Kidney (tissue), 14 donors: ENCODE results near the gene FBLN2. TPM values are rescaled to one million over a fixed set of nuclear protein-coding genes. Genes with fewer than 3 reads are reported as not detected.

ENCODE experiments used
- DNase-seq, 5 donors: peaks; one replicate each; pipeline ENCODE4 v3.0.0-alpha.2; 2013 to 2020
- FAIRE-seq: peaks from 2 replicates; lab custom pipeline; 2012; peaks lifted over from hg19 to GRCh38; lab: Jason Lieb, UNC
- H3K27ac ChIP-seq, 2 donors: one replicate each; pipeline ENCODE4 v1.7.0; 2013; ENCODE audit warnings: low read depth in 2 of 2, low read length in 2 of 2, inconsistent platforms in 1 of 2
- H3K27me3 ChIP-seq: one replicate; pipeline ENCODE4 v1.7.1; 2013; ENCODE audit warnings: low read length, inconsistent platforms; ENCODE audit not compliant: control insufficient read depth, insufficient read depth
- H3K36me3 ChIP-seq, 3 donors: one replicate each; pipeline versions ENCODE4 v1.7.0 to v1.7.1; 2013; ENCODE audit warnings: low read length in 3 of 3, control low read depth in 1 of 3, inconsistent platforms in 1 of 3; ENCODE audit not compliant: insufficient read depth in 3 of 3, control insufficient read depth in 2 of 3
- H3K4me1 ChIP-seq, 3 donors: one replicate each; pipeline versions ENCODE4 v1.7.0 to v1.7.1; 2013; ENCODE audit warnings: low read length in 3 of 3, inconsistent platforms in 1 of 3, low read depth in 1 of 3; ENCODE audit not compliant: control insufficient read depth in 2 of 3, insufficient read depth in 2 of 3
- H3K4me3 ChIP-seq, 3 donors: one replicate each; pipeline versions ENCODE4 v1.7.0 to v1.8.1; 2013; ENCODE audit warnings: low read length in 3 of 3, control low read depth in 1 of 3, inconsistent platforms in 1 of 3
- H3K9ac ChIP-seq, 3 donors: one replicate each; pipeline versions ENCODE4 v1.7.0 to v1.7.1; 2013; ENCODE audit warnings: low read length in 3 of 3, control low read depth in 1 of 3, inconsistent platforms in 1 of 3
- H3K9me3 ChIP-seq, 3 donors: one replicate each; pipeline versions ENCODE4 v1.7.0 to v1.7.1; 2013; ENCODE audit warnings: low read length in 3 of 3, control low read depth in 1 of 3, inconsistent platforms in 1 of 3; ENCODE audit not compliant: control insufficient read depth in 2 of 3, insufficient read depth in 1 of 3
- intact Hi-C: fragments of 100-400 bp; cut with DNase I; formaldehyde crosslinking; loops from one replicate; pipeline ENCODE4 v1.11.1; 2022
- polyA plus RNA-seq: library from polyadenylated mRNA; stranded (reverse); fragments of 350-450 nt; fragmentation: Illumina TruSeq; extraction: RNeasy Lipid Tissue Mini Kit (QIAGEN cat#74804); gene quantifications from one replicate; pipeline ENCODE4 v1.2.3, GENCODE V29; 2014; ENCODE audit warnings: low read depth, low replicate concordance; ENCODE audit not compliant: insufficient read depth
- total RNA-seq: library from RNA; stranded (reverse); fragmentation: NEBNext Ultra II Directional; extraction: Animal tissue kit (Norgen Biotek cat#: 25700); gene quantifications from one replicate; pipeline ENCODE4 v1.2.1, GENCODE V29; 2021
- TF ChIP-seq, protein P1 (sequence below): IDR thresholded peaks from 3 replicates; pipeline ENCODE4 v1.5.1; 2012; ENCODE audit warnings: mild to moderate bottlenecking, moderate library complexity, borderline replicate concordance; ENCODE audit not compliant: insufficient read depth; ENCODE audit errors: extremely low read depth
- donor health status: control.
- donor health status: control.
- donor health status: control.
- donor health status: control.
- donor health status: control.
- donor health status: DM: yes; HTN: yes; CAD: no.
- donor health status: Normal renal cell carcinoma (clear cell type).

The FBLN2 gene
- total and polyA plus RNA-seq, 2 donors from 2014 or later = 3.2 to 43.4 TPM

DNA sequence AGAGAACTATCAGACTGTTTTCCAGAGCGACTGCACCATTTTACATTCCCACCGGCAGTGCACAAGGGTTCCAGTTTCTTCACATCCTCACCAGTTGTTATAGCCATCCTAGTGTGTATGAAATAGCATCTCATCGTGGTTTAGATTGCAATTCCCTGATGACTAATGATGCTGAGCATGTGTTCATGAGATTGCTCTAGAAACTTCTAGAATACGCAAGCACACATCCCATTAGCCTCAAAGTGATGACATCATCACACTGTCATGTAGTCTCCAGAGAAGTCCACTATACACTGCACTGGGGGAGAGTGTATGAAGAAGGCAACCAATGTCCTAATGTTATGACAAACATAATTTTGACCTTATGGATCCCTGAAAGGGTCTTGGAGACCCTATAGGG, 30.1 kb downstream of the FBLN2 start:
- no peaks in the 10 kb centered on the region for H3K4me1 ChIP-seq
- intact Hi-C loops = no loop called here
- FAIRE-seq = no peak

DNA sequence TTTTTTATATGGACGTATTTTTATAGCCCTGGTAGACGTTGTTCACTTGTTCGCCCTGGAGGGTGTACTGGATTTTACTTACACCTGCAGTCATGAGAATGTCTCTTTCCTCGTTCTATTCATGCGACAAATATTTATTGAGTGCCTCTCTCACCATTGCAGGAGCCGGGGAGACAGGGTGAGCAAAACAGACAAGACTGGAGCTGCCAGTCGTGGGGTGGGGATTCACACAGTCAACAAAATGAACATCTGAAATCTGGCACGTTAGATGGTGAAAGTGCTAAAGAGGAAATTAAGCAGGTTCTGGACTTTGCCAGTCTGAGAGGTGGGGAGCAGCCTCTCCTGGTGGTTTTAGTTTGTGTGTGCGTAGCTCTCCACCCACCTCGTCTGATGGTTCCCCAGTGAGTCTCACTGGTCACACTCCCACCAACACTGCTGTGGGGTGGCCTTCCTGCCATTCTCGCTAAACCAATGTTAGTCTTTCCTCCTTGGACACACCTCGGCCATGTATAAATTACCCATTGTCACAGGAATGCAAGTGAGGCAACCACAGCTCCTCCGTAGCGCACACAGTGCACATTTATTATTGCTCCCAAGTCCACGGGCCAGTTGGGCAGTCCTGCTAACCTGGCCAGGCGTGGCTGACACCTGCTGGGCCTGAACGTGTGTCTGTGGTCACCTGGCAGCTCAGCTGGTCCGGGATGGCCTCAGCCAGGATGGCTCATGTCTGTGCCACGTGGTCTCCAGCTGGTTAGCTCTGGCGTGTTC, 31.5 kb downstream of the FBLN2 start:
- FAIRE-seq = no peak
- Histone ChIP-seq H3K9me3 (no peaks in the 10 kb centered on the region), H3K4me3 (no peak overlapping the region), H3K36me3 (no peaks in the 10 kb centered on the region), H3K9ac (no peak overlapping the region), H3K27me3 (no peaks in the 10 kb centered on the region), H3K27ac (no peak overlapping the region), H3K4me1 (no peaks in the 10 kb centered on the region)
- intact Hi-C loops = no loop called here
- TF ChIP-seq, protein P1, sequence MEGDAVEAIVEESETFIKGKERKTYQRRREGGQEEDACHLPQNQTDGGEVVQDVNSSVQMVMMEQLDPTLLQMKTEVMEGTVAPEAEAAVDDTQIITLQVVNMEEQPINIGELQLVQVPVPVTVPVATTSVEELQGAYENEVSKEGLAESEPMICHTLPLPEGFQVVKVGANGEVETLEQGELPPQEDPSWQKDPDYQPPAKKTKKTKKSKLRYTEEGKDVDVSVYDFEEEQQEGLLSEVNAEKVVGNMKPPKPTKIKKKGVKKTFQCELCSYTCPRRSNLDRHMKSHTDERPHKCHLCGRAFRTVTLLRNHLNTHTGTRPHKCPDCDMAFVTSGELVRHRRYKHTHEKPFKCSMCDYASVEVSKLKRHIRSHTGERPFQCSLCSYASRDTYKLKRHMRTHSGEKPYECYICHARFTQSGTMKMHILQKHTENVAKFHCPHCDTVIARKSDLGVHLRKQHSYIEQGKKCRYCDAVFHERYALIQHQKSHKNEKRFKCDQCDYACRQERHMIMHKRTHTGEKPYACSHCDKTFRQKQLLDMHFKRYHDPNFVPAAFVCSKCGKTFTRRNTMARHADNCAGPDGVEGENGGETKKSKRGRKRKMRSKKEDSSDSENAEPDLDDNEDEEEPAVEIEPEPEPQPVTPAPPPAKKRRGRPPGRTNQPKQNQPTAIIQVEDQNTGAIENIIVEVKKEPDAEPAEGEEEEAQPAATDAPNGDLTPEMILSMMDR = no peak
- peak in 1 of 5 donors; percentile 73 for DNase-seq

More for the DNA sequence above, 30.1 kb downstream of the FBLN2 start:
- H3K4me3 ChIP-seq = no peak overlapping the region
- H3K36me3 ChIP-seq = no peaks in the 10 kb centered on the region
- no peaks in the 10 kb centered on the region for H3K9me3 ChIP-seq
- no peaks in the 10 kb centered on the region for H3K27me3 ChIP-seq
- TF ChIP-seq, protein P1 = no peak
- no peak overlapping the region for H3K27ac ChIP-seq
- no peak overlapping the region for H3K9ac ChIP-seq
- DNase-seq = no peak

DNA sequence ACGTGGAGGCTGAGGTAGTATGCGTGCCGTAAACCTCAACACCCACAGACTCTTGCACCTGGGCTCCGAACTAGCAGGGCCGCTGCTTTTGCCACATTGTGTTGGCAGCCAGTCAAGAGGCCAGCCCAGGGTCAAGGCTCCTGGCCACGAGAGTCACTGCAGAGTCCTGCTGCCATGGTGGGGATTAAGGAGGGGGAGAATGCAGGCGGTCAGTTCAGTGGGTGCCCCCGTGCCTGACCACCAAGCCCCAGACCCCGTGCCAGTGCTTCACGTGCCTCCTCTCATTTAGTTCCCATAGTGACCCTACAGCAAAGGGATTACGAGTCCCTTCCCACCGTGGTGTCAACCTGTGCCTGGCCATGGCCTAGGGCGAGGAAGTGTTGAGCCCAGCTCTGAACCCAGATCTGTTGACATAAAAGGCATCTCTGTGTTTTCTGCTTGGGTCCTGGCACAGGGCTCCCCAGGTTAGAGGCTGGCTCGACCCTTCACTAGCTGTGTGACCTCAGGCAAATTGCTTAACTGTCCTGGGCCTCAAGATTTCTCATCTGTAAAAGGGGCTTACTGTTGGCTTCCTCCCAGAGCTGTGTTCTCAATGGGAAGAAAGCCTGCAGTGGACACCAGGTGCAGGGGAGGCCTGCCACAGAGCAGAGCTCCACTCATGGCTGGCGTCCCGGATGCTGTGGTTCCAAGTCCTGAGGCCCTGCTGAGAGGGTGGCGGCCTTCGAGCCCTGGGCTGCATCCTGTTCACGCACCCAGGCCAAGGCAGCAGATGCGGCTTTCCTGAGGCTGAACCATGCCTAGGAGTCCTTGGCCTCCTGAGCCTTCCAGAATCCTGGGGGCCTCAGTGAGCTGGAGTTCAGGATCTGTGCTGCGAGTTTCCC, 32.8 kb downstream of the FBLN2 start:
- H3K9ac ChIP-seq = no peak overlapping the region
- H3K4me1 ChIP-seq = no peaks in the 10 kb centered on the region
- no peaks in the 10 kb centered on the region for H3K9me3 ChIP-seq
- no peak overlapping the region for H3K27ac ChIP-seq
- TF ChIP-seq, protein P1 = no peak
- FAIRE-seq (no peak), DNase-seq (peak in 2 of 5 donors; percentile 28 to 39)
- no peak overlapping the region for H3K4me3 ChIP-seq
- H3K36me3 ChIP-seq = no peaks in the 10 kb centered on the region
- intact Hi-C loops = no loop called here
- no peaks in the 10 kb centered on the region for H3K27me3 ChIP-seq
